ENCODE results near the gene CDH6.

CDH6 gene

GRCh38 chr5:31213705-31214121 is 20.2 kb downstream of the CDH6 start:
- H3K27ac ChIP-seq, result no peak overlapping the region
- TF ChIP-seq ZFX (IDR thresholded peaks at IDR 0.05), result no peak
- no peak for TF ChIP-seq CTCF (conservative IDR thresholded peaks at IDR 0.05)

GRCh38 chr5:31214229-31214628 is 20.7 kb downstream of the CDH6 start:
- no peak overlapping the region for H3K27ac ChIP-seq
- no peak for TF ChIP-seq ZFX (IDR thresholded peaks at IDR 0.05)
- TF ChIP-seq CTCF (conservative IDR thresholded peaks at IDR 0.05), result no peak

- no peak for TF ChIP-seq CTCF (conservative IDR thresholded peaks at IDR 0.05)
- TF ChIP-seq ZFX (IDR thresholded peaks at IDR 0.05), result no peak
- H3K27ac ChIP-seq, result no peak overlapping the region
Observed at GRCh38 chr5:31215236-31215635, 21.8 kb downstream of the CDH6 start.

GRCh38 chr5:31217446-31217845 is 24.0 kb downstream of the CDH6 start:
- TF ChIP-seq ZFX (IDR thresholded peaks at IDR 0.05) (no peak), CTCF (conservative IDR thresholded peaks at IDR 0.05) (no peak)

GRCh38 chr5:31218978-31219377 is 25.5 kb downstream of the CDH6 start:
- TF ChIP-seq CTCF (conservative IDR thresholded peaks at IDR 0.05), result no peak
- TF ChIP-seq ZFX (IDR thresholded peaks at IDR 0.05), result no peak
- no peak overlapping the region for H3K27ac ChIP-seq

More at GRCh38 chr5:31217446-31217845, 24.0 kb downstream of the CDH6 start:
- H3K27ac ChIP-seq, result no peak overlapping the region

GRCh38 chr5:31221001-31221400 is 27.5 kb downstream of the CDH6 start:
- no peak overlapping the region for H3K27ac ChIP-seq

GRCh38 chr5:31225118-31225517 is 31.6 kb downstream of the CDH6 start:
- no peak overlapping the region for H3K27ac ChIP-seq
- TF ChIP-seq CTCF (conservative IDR thresholded peaks at IDR 0.05), result no peak
- TF ChIP-seq ZFX (IDR thresholded peaks at IDR 0.05), result no peak

More at GRCh38 chr5:31221001-31221400, 27.5 kb downstream of the CDH6 start:
- TF ChIP-seq CTCF (conservative IDR thresholded peaks at IDR 0.05) (no peak), ZFX (IDR thresholded peaks at IDR 0.05) (no peak)

All from C4-2B (cell line).